ENCODE measurements around the gene AKNAD1. TPM values are rescaled to one million over a fixed set of nuclear protein-coding genes. Genes with fewer than 3 reads are reported as not detected.

The AKNAD1 gene
- total and polyA plus RNA-seq, 2 of the 8 experiments (the other 6 are each of a cell fraction or from before 2014, with no cell fraction given), result not detected

DNA sequence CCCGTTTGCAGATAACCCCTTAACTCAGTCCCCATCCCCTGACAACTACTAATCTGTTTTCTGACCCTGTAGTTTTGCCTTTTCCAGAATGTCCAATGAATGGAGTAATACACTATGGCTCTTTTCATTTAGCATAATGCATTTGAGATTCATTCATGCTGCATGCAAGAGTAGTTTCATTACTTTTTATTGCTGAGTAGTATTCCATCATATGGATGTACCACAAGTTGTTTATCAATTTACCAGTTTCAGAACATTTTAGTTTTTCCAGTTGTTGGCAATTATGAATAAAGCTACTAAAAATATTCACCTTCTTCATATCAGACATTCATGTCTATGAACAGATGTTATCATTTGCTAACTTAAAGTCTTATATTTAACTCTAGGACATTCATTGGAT, 65.1 kb downstream of the AKNAD1 start:
- no peak overlapping the region for H3K4me3 ChIP-seq (ENCODE audit: extremely low read depth in 1 of 4, insufficient read depth in 2 of 4, low read depth in 3 of 4, low read length in 4 of 4)
- TF ChIP-seq EP300 (IDR thresholded peaks at IDR 0.05; ENCODE audit: borderline replicate concordance in 1 of 2, low read depth in 2 of 2, low read length in 2 of 2), result no peak
- TF ChIP-seq ZNF274 (IDR thresholded peaks at IDR 0.05; ENCODE audit: borderline replicate concordance, extremely low read depth, low read length), result no peak
- no peak for TF ChIP-seq TEAD4 (IDR thresholded peaks at IDR 0.05; ENCODE audit: low read depth, low read length)
- TF ChIP-seq RXRA (IDR thresholded peaks at IDR 0.05; ENCODE audit: insufficient read depth, low read depth, low read length), result no peak
- TF ChIP-seq MAFK (IDR thresholded peaks at IDR 0.05; ENCODE audit: low read depth, low read length), result no peak
- no peak for TF ChIP-seq JUND (IDR thresholded peaks at IDR 0.05; ENCODE audit: low read length)
- TF ChIP-seq, protein P1, sequence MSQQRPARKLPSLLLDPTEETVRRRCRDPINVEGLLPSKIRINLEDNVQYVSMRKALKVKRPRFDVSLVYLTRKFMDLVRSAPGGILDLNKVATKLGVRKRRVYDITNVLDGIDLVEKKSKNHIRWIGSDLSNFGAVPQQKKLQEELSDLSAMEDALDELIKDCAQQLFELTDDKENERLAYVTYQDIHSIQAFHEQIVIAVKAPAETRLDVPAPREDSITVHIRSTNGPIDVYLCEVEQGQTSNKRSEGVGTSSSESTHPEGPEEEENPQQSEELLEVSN (IDR thresholded peaks at IDR 0.05), result no peak
- no peak for TF ChIP-seq POU5F1 (IDR thresholded peaks at IDR 0.05; ENCODE audit: low read depth, low read length)
- no peak for TF ChIP-seq KDM5A (IDR thresholded peaks at IDR 0.05; ENCODE audit: low read length)
- TF ChIP-seq RAD21 (IDR thresholded peaks at IDR 0.05 in 1 of 2, conservative IDR thresholded peaks at IDR 0.05 in 1 of 2; ENCODE audit: low read depth in 2 of 2, low read length in 2 of 2), result no peak
- TF ChIP-seq POLR2AphosphoS5 (IDR thresholded peaks at IDR 0.05; ENCODE audit: low read depth, low read length), result no peak
- TF ChIP-seq SRF (IDR thresholded peaks at IDR 0.05; ENCODE audit: low read depth, low read length), result no peak
- no peak for TF ChIP-seq SIN3A (conservative IDR thresholded peaks at IDR 0.05 in 1 of 2, IDR thresholded peaks at IDR 0.05 in 1 of 2; ENCODE audit: low read depth in 1 of 2, low read length in 2 of 2)

More for the DNA sequence above, 65.1 kb downstream of the AKNAD1 start:
- 92% methylated on average over 1 of the region's 1 CpG; no CpG with 5 or more reads in 1 of the 2 experiments for WGBS, 2 experiments (ENCODE audit: extremely low coverage in 1 of 2, insufficient coverage in 1 of 2, insufficient read length in 1 of 2, insufficient replicate concordance in 2 of 2, low coverage in 1 of 2, low lambda C conversion rate in 2 of 2, missing lambda C conversion rate in 1 of 2)
- H3K4me2 ChIP-seq (ENCODE audit: insufficient read depth in 1 of 2, low read depth in 2 of 2, low read length in 2 of 2), result no peak overlapping the region
- H3K9ac ChIP-seq (replicated peaks in 1 of 4; ENCODE audit: extremely low read depth in 1 of 4, low read depth in 3 of 4, low read length in 3 of 4), result no peak overlapping the region
- H2BK12ac ChIP-seq (ENCODE audit: low read depth, low read length), result no peak overlapping the region
- no peak overlapping the region for H2BK20ac ChIP-seq (ENCODE audit: low read length)
- H2BK5ac ChIP-seq (ENCODE audit: low read depth, low read length), result no peak overlapping the region
- no peak overlapping the region for H3K18ac ChIP-seq (ENCODE audit: extremely low read depth, low read length)
- no peaks in the 10 kb centered on the region for H3K79me2 ChIP-seq (ENCODE audit: control insufficient read depth in 1 of 2, insufficient read depth in 2 of 2, low read length in 2 of 2)
- no peak overlapping the region for H2BK120ac ChIP-seq (replicated peaks; ENCODE audit: low read depth, low read length)
- H3K4ac ChIP-seq (replicated peaks; ENCODE audit: insufficient read length, low read depth, low read length), result no peak overlapping the region
- H2AFZ ChIP-seq (ENCODE audit: low read length), result no peak overlapping the region
- H2BK15ac ChIP-seq (ENCODE audit: low read length), result no peak overlapping the region
- peak; percentile 42 for FAIRE-seq
- no peak overlapping the region for H3K27ac ChIP-seq (ENCODE audit: low read depth, low read length)
- H3K79me1 ChIP-seq (ENCODE audit: low read depth, low read length), result no peaks in the 10 kb centered on the region
- H3K56ac ChIP-seq (replicated peaks; ENCODE audit: insufficient read length, low read depth, low read length), result no peak overlapping the region
- H3K36me3 ChIP-seq (ENCODE audit: control insufficient read depth in 2 of 4, insufficient read depth in 4 of 4, low read length in 3 of 4), result peaks cover 0 to 23% (median 12%) of the 10 kb centered on the region in 4 experiments; a peak in 5 of 8 replicates
- POLR2A ChIA-PET (ENCODE audit: partially characterized antibody), result interaction anchor here (0.6 kb wide), 1 partner anchor 36 kb away, joined by 3 read pairs; no protein-coding TSS in a partner anchor
- H4K20me1 ChIP-seq (replicated peaks in 1 of 2; ENCODE audit: control insufficient read depth in 1 of 2, insufficient read depth in 2 of 2, low read length in 2 of 2), result no peaks in the 10 kb centered on the region
- H4K91ac ChIP-seq (replicated peaks; ENCODE audit: insufficient read length, low read length), result no peak overlapping the region
- CTCF ChIA-PET (ENCODE audit: partially characterized antibody), result no interaction called here
- DNase-seq (ENCODE audit: low read depth in 1 of 2, low spot score in 2 of 2), result no peak
- no peaks in the 10 kb centered on the region for H3K23me2 ChIP-seq (ENCODE audit: low read depth, low read length)
- H3K27me3 ChIP-seq (replicated peaks in 1 of 4; ENCODE audit: control insufficient read depth in 3 of 4, extremely low read depth in 1 of 4, insufficient read depth in 3 of 4, low read length in 3 of 4), result no peaks in the 10 kb centered on the region
- no peak overlapping the region for H4K5ac ChIP-seq (ENCODE audit: insufficient read length, low read depth, low read length)
- H3K23ac ChIP-seq (ENCODE audit: insufficient read length), result no peak overlapping the region
- no peak overlapping the region for H2AK5ac ChIP-seq (ENCODE audit: low read depth, low read length)
- no peak overlapping the region for H3K14ac ChIP-seq (ENCODE audit: insufficient read length)
- H3K9me3 ChIP-seq (ENCODE audit: insufficient read depth in 2 of 2, low read depth in 1 of 2, low read length in 1 of 2), result peaks cover 11 to 16% of the 10 kb centered on the region in 2 experiments; a peak in 3 of 4 replicates
- no peak overlapping the region for H4K8ac ChIP-seq (ENCODE audit: extremely low read depth, insufficient read depth, low read length)
- no peaks in the 10 kb centered on the region for H3K4me1 ChIP-seq (replicated peaks in 1 of 4; ENCODE audit: control insufficient read depth in 3 of 4, insufficient read depth in 4 of 4, low read length in 3 of 4)
